Gastrocnemius medialis (tissue), 4 donors: Measurements from ENCODE around the gene PAPSS2.

Experiments used
- POLR2A ChIP-seq, 2 donors: fragments of 450-650 bp; IDR thresholded peaks; one replicate each; pipeline ENCODE4 v1.6.1; 2017; ENCODE audit warnings: antibody characterized with exemption in 2 of 2, mild to moderate bottlenecking in 2 of 2, moderate library complexity in 2 of 2
- TF ChIP-seq, protein P1 (sequence below), 5 experiments: fragments of 450-650 bp in 3 of 5; fragments of 200-600 bp in 2 of 5; sonication (generic) in 2 of 5; IDR thresholded peaks in 4 of 5; conservative IDR thresholded peaks in 1 of 5; 1 replicate in 4 of 5; 2 replicates in 1 of 5; pipeline ENCODE4 v1.5.1; 2016 to 2019; ENCODE audit warnings: antibody characterized with exemption in 5 of 5, mild to moderate bottlenecking in 3 of 5, moderate library complexity in 3 of 5

DNA sequence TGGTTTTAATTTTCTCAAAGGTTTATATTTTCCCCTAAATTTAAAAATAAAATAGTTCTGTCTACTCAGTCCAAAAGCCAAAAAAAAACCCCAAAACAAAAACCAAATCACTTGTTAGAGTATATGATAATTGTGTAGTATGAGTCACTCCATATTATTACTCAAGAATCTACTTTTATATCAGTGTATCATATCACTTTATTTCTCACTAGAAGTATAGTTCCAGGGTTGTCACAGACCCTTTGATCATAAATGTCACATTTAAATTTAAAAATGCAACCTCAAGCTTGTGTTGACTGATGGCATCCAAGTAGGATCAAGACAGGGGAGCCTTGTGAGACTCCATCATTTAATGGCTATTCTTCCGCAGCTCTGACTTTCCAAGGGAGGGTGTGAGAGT lies 61.0 kb downstream of the PAPSS2 start:
- TF ChIP-seq, protein P1, sequence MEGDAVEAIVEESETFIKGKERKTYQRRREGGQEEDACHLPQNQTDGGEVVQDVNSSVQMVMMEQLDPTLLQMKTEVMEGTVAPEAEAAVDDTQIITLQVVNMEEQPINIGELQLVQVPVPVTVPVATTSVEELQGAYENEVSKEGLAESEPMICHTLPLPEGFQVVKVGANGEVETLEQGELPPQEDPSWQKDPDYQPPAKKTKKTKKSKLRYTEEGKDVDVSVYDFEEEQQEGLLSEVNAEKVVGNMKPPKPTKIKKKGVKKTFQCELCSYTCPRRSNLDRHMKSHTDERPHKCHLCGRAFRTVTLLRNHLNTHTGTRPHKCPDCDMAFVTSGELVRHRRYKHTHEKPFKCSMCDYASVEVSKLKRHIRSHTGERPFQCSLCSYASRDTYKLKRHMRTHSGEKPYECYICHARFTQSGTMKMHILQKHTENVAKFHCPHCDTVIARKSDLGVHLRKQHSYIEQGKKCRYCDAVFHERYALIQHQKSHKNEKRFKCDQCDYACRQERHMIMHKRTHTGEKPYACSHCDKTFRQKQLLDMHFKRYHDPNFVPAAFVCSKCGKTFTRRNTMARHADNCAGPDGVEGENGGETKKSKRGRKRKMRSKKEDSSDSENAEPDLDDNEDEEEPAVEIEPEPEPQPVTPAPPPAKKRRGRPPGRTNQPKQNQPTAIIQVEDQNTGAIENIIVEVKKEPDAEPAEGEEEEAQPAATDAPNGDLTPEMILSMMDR (IDR thresholded peaks at IDR 0.05 in 4 of 5, conservative IDR thresholded peaks at IDR 0.05 in 1 of 5) = no peak
- no peak for TF ChIP-seq POLR2A (IDR thresholded peaks at IDR 0.05)
